NCI-H69 (cell line): ENCODE data around the gene FXYD6.
"Not testable (repeated sequence)": the region's sequence is repeated elsewhere in the genome, so short reads cannot be mapped to it uniquely, and the experiment has no call there.

Source experiments
- DNase-seq: peaks from one replicate; lab custom pipeline; 2025; lab: John Stamatoyannopoulos, UW

The FXYD6 gene

GRCh38 chr11:117817368-117818040, 59.0 kb downstream of the FXYD6 start:
- peak; percentile 94 for DNase-seq

- peak; percentile 67 for DNase-seq
These were observed 59.6 kb downstream of the FXYD6 start for GRCh38 chr11:117816846-117817367.

DNA sequence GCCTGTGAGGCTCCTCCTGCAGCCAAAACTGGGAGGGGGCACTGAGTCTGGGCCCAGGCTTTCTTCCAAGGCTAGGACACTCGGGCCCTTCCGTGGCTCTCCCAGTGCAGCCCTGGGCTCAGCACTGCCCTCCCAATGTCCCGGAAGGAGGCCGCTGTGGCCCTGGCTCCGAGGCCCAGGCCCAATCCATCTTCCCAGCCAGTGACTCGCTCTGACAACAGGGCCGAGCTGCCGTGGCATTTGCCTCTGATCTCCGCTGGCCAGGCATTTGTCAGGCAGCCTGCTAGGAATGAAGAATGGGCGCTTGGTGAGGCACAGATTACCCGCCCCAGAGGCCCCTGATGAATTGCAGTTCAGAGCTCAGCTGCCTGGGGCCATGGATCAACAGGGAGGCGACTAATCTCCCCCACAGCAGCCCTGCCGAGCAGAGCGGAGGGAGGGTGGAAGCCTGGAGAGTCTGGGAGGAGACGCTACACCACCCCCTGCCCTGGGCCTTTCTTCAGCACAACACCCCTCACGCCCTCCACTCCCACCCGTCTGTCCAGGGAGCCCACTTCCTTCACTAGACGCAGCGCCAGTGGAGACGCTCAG, 60.2 kb downstream of the FXYD6 start:
- peak; percentile 97 for DNase-seq

GRCh38 chr11:117815262-117815803, 61.1 kb downstream of the FXYD6 start:
- no peak for DNase-seq

DNA sequence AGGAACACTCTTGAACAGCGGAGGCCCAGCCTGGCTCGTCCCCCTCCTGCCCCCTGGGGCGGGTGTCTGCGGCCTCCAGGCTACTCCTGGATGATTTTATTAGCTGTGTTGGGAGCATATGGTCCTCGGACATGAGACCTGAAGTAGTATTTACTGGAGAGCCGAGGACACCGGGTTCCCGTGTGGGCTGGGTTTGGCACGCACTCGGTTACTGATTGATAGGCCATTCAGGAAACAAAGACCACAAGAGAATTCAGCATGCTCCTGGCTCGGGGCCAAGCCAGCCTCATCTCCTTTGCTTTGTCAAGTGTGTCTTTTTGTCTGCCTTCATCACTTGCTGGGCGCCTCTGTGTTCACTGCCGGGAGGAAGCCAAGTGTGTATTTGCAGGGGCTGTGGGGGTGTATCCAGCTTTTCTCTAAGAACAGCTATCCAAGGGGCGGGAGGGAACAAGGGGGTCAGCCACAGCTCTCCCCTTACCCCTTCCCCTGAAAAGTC, 61.6 kb downstream of the FXYD6 start:
- peak; percentile 99 for DNase-seq

DNA sequence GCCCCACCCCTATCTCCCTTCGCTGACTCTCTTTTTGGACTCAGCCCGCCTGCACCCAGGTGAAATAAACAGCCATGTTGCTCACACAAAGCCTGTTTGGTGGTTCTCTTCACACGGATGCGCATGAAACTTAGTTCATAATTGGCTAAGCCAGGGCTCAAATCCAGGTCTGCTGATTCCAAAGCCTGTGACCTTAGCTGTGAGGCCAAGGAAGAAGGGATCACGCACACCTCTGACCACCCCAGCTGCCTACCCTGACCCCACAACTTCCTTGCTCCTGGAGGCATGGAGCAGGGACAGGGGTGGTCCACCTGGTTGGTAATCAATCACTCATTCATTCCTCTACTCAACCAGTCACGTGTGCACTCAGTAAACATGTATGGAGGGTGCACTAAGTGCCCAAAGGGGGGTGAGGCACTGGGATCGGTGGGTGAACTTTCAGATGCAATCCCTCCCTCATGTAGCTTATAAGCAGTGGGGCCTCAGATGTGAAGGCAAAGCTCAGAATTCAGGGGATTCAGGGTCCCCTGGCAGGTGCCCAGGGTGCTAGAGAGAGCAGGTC, 62.2 kb downstream of the FXYD6 start:
- no peak for DNase-seq

DNA sequence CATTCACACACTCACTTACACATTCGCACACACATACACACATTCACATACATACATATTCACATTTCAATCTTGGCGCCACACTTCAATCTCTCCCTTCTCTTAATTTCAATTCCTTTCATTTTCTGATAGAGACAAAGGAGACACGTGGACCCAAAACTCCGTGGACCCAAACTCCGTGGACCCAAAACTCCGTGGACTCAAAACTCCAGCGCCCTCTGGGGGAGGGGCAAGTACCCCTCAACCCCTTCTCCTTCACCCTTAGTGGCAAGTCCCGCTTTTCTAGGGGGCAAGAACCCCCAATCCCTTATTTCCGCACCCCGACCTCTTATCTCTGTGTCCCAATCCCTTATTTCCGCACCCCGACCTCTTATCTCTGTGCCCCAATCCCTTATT, 66.4 kb downstream of the FXYD6 start:
- DNase-seq, result not testable (repeated sequence)

DNA sequence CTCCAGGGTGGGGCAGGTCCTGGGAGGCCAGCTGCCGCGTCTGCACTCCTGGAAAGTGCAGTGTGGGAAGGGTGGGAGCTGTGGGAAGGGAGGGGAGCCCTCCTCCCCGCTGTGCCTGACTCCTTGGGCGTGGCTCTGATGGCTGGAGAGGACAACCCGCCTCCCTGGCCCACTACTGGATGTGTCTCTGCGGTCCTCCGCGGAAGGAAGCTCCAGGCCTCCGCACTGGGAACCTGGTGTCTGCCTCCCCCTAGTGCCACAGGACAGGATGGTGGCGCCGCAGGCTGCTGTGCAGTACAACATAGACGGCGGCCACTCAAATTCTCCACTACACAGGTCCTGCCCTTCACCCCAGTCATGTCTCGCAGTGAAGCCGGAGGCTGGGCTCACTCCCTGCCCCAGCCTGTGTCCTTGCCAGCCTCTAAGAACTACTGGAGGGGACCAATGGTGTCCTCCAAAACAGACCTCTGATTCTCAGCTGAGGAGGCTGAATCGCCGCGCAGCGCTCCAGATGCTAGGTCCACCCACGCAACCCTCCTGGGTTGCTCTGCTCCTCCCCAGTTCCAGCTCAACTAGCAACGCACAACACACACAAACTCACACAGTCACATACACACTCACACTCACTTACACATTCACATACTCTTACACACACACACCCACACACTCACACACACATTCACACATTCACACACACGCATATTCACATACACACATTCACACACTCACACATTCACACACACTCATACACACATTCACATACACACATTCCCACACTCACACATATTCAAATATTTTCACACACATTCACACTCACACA, 67.0 kb downstream of the FXYD6 start:
- peak; percentile 87 for DNase-seq

DNA sequence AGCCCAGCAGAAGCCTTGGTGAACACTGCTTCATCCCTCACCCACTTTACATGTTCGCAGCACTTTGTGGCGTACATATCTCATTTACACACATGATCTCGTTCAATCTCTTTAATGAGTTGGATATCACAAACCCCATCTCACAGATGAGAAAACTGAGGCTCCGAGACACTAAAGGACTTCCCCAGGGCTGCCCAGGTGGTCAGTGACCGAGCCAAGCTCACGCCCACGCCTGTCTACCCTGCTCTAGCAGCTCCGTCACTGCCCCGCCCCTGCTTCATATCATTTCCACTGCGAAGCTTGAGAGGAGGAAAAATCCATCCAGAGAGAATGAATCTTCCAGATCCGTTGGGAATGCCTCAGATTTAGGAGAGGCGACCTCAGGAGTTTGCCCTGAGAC, 67.7 kb downstream of the FXYD6 start:
- DNase-seq, result no peak

GRCh38 chr11:117807482-117808327, 68.8 kb downstream of the FXYD6 start:
- peak; percentile 75 for DNase-seq

DNA sequence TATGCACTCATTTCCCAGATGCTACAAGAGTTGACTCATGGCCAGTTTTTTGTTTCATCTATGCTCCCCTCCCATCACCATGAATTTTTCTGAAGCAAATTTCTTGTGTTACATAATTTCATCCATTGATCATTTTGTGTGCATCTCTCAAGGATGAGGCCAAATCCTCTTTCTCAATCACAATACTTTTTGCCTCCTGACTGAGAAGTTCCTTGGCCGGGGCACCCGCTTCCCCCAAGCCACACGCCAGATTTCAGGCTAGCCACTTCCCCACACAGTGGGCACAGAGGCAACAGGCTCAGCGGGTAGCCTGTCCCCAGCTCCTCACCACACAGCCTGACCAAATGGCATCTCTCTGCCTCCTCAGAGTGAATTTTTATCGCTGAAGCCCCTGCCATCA, 69.6 kb downstream of the FXYD6 start:
- no peak for DNase-seq

GRCh38 chr11:117805045-117805444, 71.4 kb downstream of the FXYD6 start:
- DNase-seq, result no peak

GRCh38 chr11:117803896-117804295, 72.6 kb downstream of the FXYD6 start:
- DNase-seq, result no peak

- DNase-seq, result peak; percentile 19
These were observed 76.8 kb downstream of the FXYD6 start for GRCh38 chr11:117799634-117800033.

DNA sequence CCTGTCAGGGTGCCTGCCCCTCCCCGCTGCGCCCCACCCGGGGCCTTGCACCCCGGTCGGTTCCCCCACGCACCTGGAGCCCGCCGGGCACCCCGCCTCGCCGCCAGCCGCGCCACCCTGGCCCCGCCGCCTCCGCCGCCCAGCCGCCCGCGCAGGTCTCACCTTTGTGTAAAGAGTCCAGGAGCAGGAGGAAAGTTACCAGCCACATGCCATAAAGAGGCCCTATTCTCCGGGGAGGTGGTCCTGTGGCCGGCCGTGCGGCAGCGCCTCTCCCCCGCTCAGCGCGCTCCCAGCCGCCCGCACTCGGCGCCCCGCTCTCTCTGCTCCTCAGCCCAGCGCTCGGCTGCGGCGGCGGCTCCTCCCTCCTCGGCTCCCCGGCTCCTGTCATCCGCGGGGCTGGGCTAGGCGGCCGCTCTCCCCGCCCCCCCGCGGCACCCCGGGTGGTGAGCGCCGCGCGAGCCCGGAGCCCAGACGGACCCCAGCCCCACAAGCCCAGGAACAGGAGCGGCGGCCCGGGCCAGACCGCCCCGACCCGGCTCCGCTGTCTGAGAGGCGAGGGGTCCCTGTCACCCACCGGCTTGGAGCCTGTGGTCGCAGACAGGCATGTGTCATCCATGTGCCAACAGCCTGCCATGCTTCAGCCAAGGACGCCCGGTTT, 79.5 kb downstream of the FXYD6 start, which contains the start of gene DSCAML1:
DSCAML1 (minus strand) TSS at position 345 of the 658 bp plus-strand sequence; CDS start at position 208, 137 bp downstream.
- peak; percentile 67 for DNase-seq

DNA sequence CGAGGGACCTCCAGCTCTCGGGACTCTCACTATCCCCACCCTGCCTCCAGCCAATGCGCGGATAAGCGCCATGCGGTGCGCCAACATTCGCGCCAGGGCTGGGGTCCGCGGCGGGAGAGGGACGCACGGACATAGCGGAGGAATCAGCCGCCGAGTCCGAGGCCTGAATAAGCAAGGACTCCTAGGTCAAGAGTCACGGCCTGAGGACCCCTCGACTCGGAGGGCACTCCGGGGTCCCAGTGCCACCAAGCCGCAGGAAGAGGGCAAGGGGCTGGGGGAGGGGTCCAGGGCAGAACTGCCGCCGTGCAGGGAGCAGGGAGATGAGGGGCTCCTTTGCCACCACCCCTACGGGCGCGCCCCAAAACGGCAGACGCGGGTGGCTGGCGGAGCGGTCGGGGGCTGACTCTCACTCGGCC, 80.0 kb downstream of the FXYD6 start:
- no peak for DNase-seq

GRCh38 chr11:117795638-117796455, 80.6 kb downstream of the FXYD6 start:
- peak; percentile 50 for DNase-seq

GRCh38 chr11:117794772-117795629, 81.5 kb downstream of the FXYD6 start:
- no peak for DNase-seq
